Neutrophil (primary cell): ENCODE results near the gene ETFBKMT.

ENCODE experiments used
- H3K27ac ChIP-seq: fragments of 200-600 bp; sonication (generic); 2 replicates; pipeline ENCODE4 v1.5.1; 2016; ENCODE audit warnings: mild to moderate bottlenecking, moderate library complexity
- H3K27me3 ChIP-seq: fragments of 200-600 bp; sonication (generic); 2 replicates; pipeline ENCODE4 v1.6.0; 2016; ENCODE audit warnings: mild to moderate bottlenecking
- H3K36me3 ChIP-seq: fragments of 200-600 bp; sonication (generic); 2 replicates; pipeline ENCODE4 v1.5.1; 2017
- H3K4me1 ChIP-seq, 2 experiments: fragments of 200-600 bp in 1 of 2; sonication (generic) in 1 of 2; 1 replicate in 1 of 2; 2 replicates in 1 of 2; pipeline versions ENCODE4 v1.5.1 to v1.6.1; 2013 to 2016; ENCODE audit warnings: low read depth in 1 of 2, low read length in 1 of 2, mild to moderate bottlenecking in 1 of 2, moderate library complexity in 1 of 2; ENCODE audit not compliant: control insufficient read depth in 1 of 2, insufficient read depth in 1 of 2
- H3K4me3 ChIP-seq, 2 experiments: fragments of 200-600 bp in 1 of 2; sonication (generic) in 1 of 2; 1 replicate in 1 of 2; 2 replicates in 1 of 2; pipeline ENCODE4 v1.5.1; 2013 to 2016; ENCODE audit warnings: low read depth in 1 of 2, low read length in 1 of 2, mild to moderate bottlenecking in 1 of 2, moderate library complexity in 1 of 2
- H3K9me3 ChIP-seq: fragments of 200-600 bp; sonication (generic); 2 replicates; pipeline ENCODE4 v1.5.1; 2016
- TF ChIP-seq, protein P1 (sequence below): fragments of 200-600 bp; sonication (generic); IDR thresholded peaks from 2 replicates; pipeline ENCODE4 v1.5.1; 2016; ENCODE audit warnings: antibody characterized with exemption

Gene ETFBKMT

DNA sequence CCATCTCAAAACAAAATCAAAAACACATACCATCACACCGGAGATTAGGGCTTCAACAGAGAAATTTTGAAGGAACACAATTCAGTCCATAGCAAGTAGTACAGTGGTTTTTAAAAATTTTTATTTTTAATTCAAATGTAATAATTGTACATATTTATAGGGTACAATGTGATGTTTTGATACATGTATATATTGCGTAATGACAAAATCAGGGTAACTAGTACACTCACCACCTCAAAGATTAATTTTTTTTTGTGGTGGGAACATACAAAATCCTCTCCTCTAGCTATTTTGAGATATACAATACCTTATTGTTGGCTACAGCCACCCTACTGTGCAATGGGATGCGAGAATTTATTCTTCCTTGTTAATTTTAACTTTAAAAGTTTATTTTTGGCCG lies 26.0 kb upstream of the ETFBKMT start:
- Histone ChIP-seq H3K9me3 (no peaks in the 10 kb centered on the region), H3K27me3 (no peaks in the 10 kb centered on the region), H3K36me3 (no peaks in the 10 kb centered on the region), H3K4me1 (peaks cover 3 to 8% of the 10 kb centered on the region in 2 experiments), H3K27ac (no peak overlapping the region), H3K4me3 (no peak overlapping the region)
- TF ChIP-seq, protein P1, sequence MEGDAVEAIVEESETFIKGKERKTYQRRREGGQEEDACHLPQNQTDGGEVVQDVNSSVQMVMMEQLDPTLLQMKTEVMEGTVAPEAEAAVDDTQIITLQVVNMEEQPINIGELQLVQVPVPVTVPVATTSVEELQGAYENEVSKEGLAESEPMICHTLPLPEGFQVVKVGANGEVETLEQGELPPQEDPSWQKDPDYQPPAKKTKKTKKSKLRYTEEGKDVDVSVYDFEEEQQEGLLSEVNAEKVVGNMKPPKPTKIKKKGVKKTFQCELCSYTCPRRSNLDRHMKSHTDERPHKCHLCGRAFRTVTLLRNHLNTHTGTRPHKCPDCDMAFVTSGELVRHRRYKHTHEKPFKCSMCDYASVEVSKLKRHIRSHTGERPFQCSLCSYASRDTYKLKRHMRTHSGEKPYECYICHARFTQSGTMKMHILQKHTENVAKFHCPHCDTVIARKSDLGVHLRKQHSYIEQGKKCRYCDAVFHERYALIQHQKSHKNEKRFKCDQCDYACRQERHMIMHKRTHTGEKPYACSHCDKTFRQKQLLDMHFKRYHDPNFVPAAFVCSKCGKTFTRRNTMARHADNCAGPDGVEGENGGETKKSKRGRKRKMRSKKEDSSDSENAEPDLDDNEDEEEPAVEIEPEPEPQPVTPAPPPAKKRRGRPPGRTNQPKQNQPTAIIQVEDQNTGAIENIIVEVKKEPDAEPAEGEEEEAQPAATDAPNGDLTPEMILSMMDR: no peak

DNA sequence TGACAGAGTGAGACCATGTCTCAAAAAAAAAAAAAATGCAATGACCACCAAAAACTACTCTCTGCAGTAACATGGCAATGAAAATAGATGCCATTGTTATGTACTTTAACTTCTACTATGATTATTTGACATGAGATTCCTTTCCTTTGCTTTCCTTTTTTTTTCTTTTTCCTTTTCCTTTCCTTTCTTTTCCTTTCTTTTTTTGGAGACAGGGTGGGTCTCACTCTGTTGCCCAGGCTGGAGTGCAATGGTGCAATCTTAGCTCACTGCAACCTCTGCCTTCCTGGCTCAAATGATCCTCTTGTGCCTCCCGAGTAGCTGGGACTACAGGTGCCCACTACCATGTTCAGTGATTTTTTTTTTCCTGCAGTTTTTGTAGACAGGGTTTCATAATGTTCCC lies 24.9 kb upstream of the ETFBKMT start:
- peaks cover 3 to 8% of the 10 kb centered on the region in 2 experiments for H3K4me1 ChIP-seq
- no peak overlapping the region for H3K27ac ChIP-seq
- TF ChIP-seq, protein P1: no peak
- no peak overlapping the region for H3K4me3 ChIP-seq
- no peaks in the 10 kb centered on the region for H3K9me3 ChIP-seq
- H3K27me3 ChIP-seq: no peaks in the 10 kb centered on the region
- H3K36me3 ChIP-seq: no peaks in the 10 kb centered on the region

DNA sequence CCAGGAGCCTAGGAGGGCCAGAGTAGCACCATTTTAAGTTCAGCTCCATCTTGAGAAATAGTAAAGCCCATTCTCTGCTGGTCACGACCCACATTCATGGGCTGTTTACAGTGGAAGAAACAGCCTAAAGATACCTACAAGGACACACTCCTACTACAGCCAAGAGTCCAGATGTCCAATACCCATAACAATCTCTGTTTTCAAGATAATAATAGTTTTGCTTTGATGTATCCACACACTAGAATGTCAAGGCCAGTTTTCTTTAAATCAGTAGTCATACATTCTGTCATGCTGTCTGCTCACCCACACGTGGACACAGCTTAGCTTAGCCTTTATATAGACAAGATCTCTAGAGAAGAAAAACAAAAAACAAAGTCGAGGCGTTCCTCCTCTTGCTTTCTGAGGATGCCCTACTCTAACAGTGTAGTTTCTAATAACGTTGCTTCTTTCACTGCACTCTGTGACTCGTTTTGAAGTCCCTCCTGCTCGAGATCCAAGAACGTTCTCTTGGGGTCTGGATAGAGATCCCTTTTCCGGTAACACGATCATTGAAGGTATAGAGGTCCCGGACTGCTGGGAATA lies 17.9 kb upstream of the ETFBKMT start:
- Histone ChIP-seq H3K27ac (no peak overlapping the region), H3K36me3 (no peaks in the 10 kb centered on the region), H3K4me1 (peaks cover 1 to 6% of the 10 kb centered on the region in 2 experiments), H3K27me3 (no peaks in the 10 kb centered on the region), H3K9me3 (no peaks in the 10 kb centered on the region), H3K4me3 (no peak overlapping the region)
- TF ChIP-seq, protein P1: no peak

DNA sequence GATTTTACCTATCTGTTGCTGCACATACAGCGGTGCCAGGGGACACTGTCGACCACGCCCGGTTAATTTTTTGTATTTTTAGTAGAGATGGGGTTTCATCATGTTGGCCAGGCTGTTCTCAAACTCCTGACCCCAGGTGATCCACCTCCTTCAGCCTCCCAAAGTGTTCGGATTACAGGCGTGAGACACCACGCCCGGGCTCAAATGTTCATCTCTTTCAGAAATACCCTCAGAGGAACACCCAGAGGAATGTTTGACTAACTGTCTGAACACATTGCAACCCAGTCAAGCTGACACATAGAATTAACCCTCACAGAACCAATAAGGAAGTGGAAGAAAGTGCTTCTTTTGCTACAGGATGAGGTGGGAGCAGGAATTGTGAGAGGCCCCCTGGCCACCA lies 15.0 kb upstream of the ETFBKMT start:
- H3K36me3 ChIP-seq: no peaks in the 10 kb centered on the region
- no peak overlapping the region for H3K4me3 ChIP-seq
- TF ChIP-seq, protein P1: no peak
- H3K4me1 ChIP-seq: no peaks in the 10 kb centered on the region
- no peaks in the 10 kb centered on the region for H3K9me3 ChIP-seq
- no peaks in the 10 kb centered on the region for H3K27me3 ChIP-seq
- no peak overlapping the region for H3K27ac ChIP-seq

DNA sequence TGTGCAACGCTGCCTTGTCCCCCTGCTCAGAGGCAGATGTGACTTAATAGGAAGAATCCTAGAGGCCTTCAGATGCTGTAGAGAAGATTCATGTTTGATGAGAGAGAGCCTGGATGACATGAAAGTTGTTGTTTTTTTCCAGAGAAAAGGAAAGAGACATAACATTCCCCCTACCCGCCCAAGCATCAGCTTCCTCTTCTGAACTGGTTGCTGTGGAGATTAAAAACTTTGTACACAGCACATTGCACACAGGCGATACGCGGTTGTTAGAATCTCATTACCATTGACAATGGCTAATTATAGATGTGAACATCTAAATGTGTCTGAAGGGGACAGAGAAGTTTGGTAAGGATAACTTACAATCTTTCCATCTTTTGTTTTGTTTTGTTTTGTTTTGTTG lies 13.6 kb upstream of the ETFBKMT start:
- H3K4me3 ChIP-seq: no peak overlapping the region
- H3K27ac ChIP-seq: no peak overlapping the region
- no peaks in the 10 kb centered on the region for H3K4me1 ChIP-seq
- H3K36me3 ChIP-seq: no peaks in the 10 kb centered on the region
- no peaks in the 10 kb centered on the region for H3K9me3 ChIP-seq
- TF ChIP-seq, protein P1: no peak
- H3K27me3 ChIP-seq: no peaks in the 10 kb centered on the region

DNA sequence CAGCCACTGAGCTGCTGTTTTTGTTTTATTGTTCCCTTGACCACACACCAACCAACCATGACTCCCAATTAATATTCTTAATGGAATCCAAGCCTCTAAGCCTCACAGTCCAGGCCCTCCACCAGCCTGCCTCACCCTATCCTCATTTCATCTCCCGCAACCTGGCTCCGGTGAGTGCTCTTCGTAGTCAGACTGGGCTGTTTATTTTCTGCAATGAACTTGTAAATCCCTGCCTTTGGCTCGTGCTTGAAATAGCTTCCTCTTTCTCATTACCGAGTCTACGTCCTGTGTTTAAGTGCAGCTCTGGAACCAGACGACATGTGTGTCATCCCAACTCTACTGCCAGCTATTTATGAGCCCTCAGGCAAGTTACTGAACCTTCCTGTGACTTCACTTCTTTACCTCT lies 12.4 kb upstream of the ETFBKMT start:
- no peaks in the 10 kb centered on the region for H3K9me3 ChIP-seq
- H3K27me3 ChIP-seq: no peaks in the 10 kb centered on the region
- no peaks in the 10 kb centered on the region for H3K4me1 ChIP-seq
- TF ChIP-seq, protein P1: no peak
- H3K27ac ChIP-seq: no peak overlapping the region
- no peaks in the 10 kb centered on the region for H3K36me3 ChIP-seq
- H3K4me3 ChIP-seq: no peak overlapping the region
